HEK293 (cell line): ENCODE results near the gene ACSS2.

Source experiments
- CTCF ChIA-PET: fragments of 350-600 bp; formaldehyde crosslinking; extraction: SDS; loops from one replicate; lab custom pipeline; 2021; ENCODE audit warnings: antibody characterized with exemption; lab: Yijun Ruan, JAX
- POLR2A ChIA-PET: fragments of 300-600 bp; formaldehyde crosslinking; extraction: SDS; loops from one replicate; lab custom pipeline; 2020; ENCODE audit warnings: antibody characterized with exemption, inconsistent platforms; lab: Yijun Ruan, JAX
- H3K27ac ChIP-seq: fragments of 200-500 bp; sonication (Bioruptor generic); 2 replicates; pipeline ENCODE4 v1.5.1; 2014; ENCODE audit warnings: low read depth, low read length, control low read depth, inconsistent platforms; ENCODE audit errors: extremely low read depth
- H3K36me3 ChIP-seq, 2 experiments: fragments of 200-500 bp in 1 of 2; sonication (Bioruptor generic) in 1 of 2; 1 replicate in 1 of 2; 2 replicates in 1 of 2; pipeline ENCODE4 v1.5.1; 2014 to 2017; ENCODE audit warnings: inconsistent platforms in 2 of 2, low read length in 2 of 2; ENCODE audit not compliant: control insufficient read depth in 2 of 2, insufficient read depth in 1 of 2
- H3K4me1 ChIP-seq: fragments of 200-500 bp; sonication (Bioruptor generic); 2 replicates; pipeline ENCODE4 v1.5.1; 2014; ENCODE audit warnings: mild to moderate bottlenecking, low read length, inconsistent platforms; ENCODE audit not compliant: control insufficient read depth, insufficient read depth
- H3K4me3 ChIP-seq: 2 replicates; pipeline ENCODE4 v1.5.1; 2011; ENCODE audit warnings: low read depth, mild to moderate bottlenecking, control low read depth, low read length, moderate library complexity
- H3K9me3 ChIP-seq: fragments of 200-500 bp; sonication (Bioruptor generic); 2 replicates; pipeline ENCODE4 v1.5.1; 2014; ENCODE audit warnings: low read depth, low read length, inconsistent platforms; ENCODE audit not compliant: control insufficient read depth, insufficient read depth
- BCL11A ChIP-seq: fragments of 450-650 bp; formaldehyde crosslinking; IDR thresholded peaks from 2 replicates; pipeline ENCODE4 v1.5.1; 2016; ENCODE audit warnings: low read depth, missing biosample characterization, missing genetic modification characterization
- GFI1B ChIP-seq: fragments of 450-650 bp; formaldehyde crosslinking; IDR thresholded peaks from 2 replicates; pipeline ENCODE4 v1.5.1; 2016; ENCODE audit warnings: missing biosample characterization, missing genetic modification characterization
- HOXA7 ChIP-seq: sonication (generic); formaldehyde crosslinking; IDR thresholded peaks from 2 replicates; pipeline ENCODE4 v1.8.1; 2022; ENCODE audit warnings: missing genetic modification reagents, borderline replicate concordance
- KLF1 ChIP-seq: fragments of 450-650 bp; formaldehyde crosslinking; IDR thresholded peaks from 2 replicates; pipeline ENCODE4 v1.5.1; 2016; ENCODE audit warnings: missing biosample characterization, missing genetic modification characterization
- KLF10 ChIP-seq: fragments of 450-650 bp; IDR thresholded peaks from 2 replicates; pipeline ENCODE4 v1.5.1; 2018; ENCODE audit warnings: missing biosample characterization, mild to moderate bottlenecking, missing genetic modification characterization
- OVOL3 ChIP-seq: fragments of 450-650 bp; formaldehyde crosslinking; IDR thresholded peaks from 2 replicates; pipeline ENCODE4 v1.5.1; 2016; ENCODE audit warnings: missing biosample characterization, missing genetic modification characterization
- SP2 ChIP-seq: fragments of 450-650 bp; formaldehyde crosslinking; IDR thresholded peaks from 2 replicates; pipeline ENCODE4 v1.5.1; 2016; ENCODE audit warnings: missing biosample characterization, missing genetic modification characterization
- SP3 ChIP-seq: fragments of 450-650 bp; formaldehyde crosslinking; IDR thresholded peaks from 2 replicates; pipeline ENCODE4 v1.5.1; 2016; ENCODE audit warnings: missing biosample characterization, missing genetic modification characterization
- ZBTB10 ChIP-seq: fragments of 450-650 bp; formaldehyde crosslinking; IDR thresholded peaks from 2 replicates; pipeline ENCODE4 v1.5.1; 2016; ENCODE audit warnings: missing biosample characterization, missing genetic modification characterization
- ZBTB20 ChIP-seq: fragments of 450-650 bp; formaldehyde crosslinking; IDR thresholded peaks from 2 replicates; pipeline ENCODE4 v1.5.1; 2016; ENCODE audit warnings: missing biosample characterization, missing genetic modification characterization
- ZFP3 ChIP-seq: fragments of 450-650 bp; formaldehyde crosslinking; IDR thresholded peaks from 2 replicates; pipeline ENCODE4 v1.5.1; 2016; ENCODE audit warnings: low read depth, missing biosample characterization, missing genetic modification characterization
- ZNF248 ChIP-seq: fragments of 450-650 bp; formaldehyde crosslinking; IDR thresholded peaks from 2 replicates; pipeline ENCODE4 v1.5.1; 2017; ENCODE audit warnings: missing biosample characterization, missing genetic modification characterization
- ZNF302 ChIP-seq: fragments of 450-650 bp; formaldehyde crosslinking; IDR thresholded peaks from 2 replicates; pipeline ENCODE4 v1.5.1; 2016; ENCODE audit warnings: missing biosample characterization, missing genetic modification characterization, low read depth
- ZNF473 ChIP-seq: fragments of 450-650 bp; formaldehyde crosslinking; IDR thresholded peaks from 2 replicates; pipeline ENCODE4 v1.5.1; 2017; ENCODE audit warnings: missing biosample characterization, missing genetic modification characterization
- ZNF510 ChIP-seq: fragments of 450-650 bp; formaldehyde crosslinking; IDR thresholded peaks from 2 replicates; pipeline ENCODE4 v1.5.1; 2018; ENCODE audit warnings: mild to moderate bottlenecking, missing genetic modification characterization, missing biosample characterization; ENCODE audit not compliant: insufficient replicate concordance
- ZNF521 ChIP-seq: fragments of 450-650 bp; formaldehyde crosslinking; IDR thresholded peaks from 2 replicates; pipeline ENCODE4 v1.5.1; 2017; ENCODE audit warnings: missing biosample characterization, mild to moderate bottlenecking, missing genetic modification characterization
- ZNF660 ChIP-seq: fragments of 450-650 bp; IDR thresholded peaks from 2 replicates; pipeline ENCODE4 v1.5.1; 2018; ENCODE audit warnings: missing biosample characterization, mild to moderate bottlenecking, missing genetic modification characterization
- ZNF664 ChIP-seq: fragments of 450-650 bp; formaldehyde crosslinking; IDR thresholded peaks from 2 replicates; pipeline ENCODE4 v1.5.1; 2016; ENCODE audit warnings: missing biosample characterization, missing genetic modification characterization
- ZNF768 ChIP-seq: fragments of 450-650 bp; formaldehyde crosslinking; IDR thresholded peaks from 2 replicates; pipeline ENCODE4 v1.5.1; 2018; ENCODE audit warnings: missing biosample characterization, mild to moderate bottlenecking, missing genetic modification characterization
- ZNF785 ChIP-seq: fragments of 450-650 bp; formaldehyde crosslinking; IDR thresholded peaks from 2 replicates; pipeline ENCODE4 v1.5.1; 2016; ENCODE audit warnings: missing biosample characterization, missing genetic modification characterization
- ZNF792 ChIP-seq: fragments of 450-650 bp; formaldehyde crosslinking; IDR thresholded peaks from 2 replicates; pipeline ENCODE4 v1.5.1; 2016; ENCODE audit warnings: missing biosample characterization, missing genetic modification characterization
- TF ChIP-seq, protein P1 (sequence below): fragments of 450-650 bp; formaldehyde crosslinking; IDR thresholded peaks from 2 replicates; pipeline ENCODE4 v1.5.1; 2016; ENCODE audit warnings: missing biosample characterization, missing genetic modification characterization
- TF ChIP-seq, protein P2 (sequence below): fragments of 450-650 bp; formaldehyde crosslinking; conservative IDR thresholded peaks from 2 replicates; pipeline ENCODE4 v1.5.1; 2016; ENCODE audit warnings: low read depth, missing biosample characterization, missing genetic modification characterization
- TF ChIP-seq, protein P3 (sequence below): fragments of 450-650 bp; formaldehyde crosslinking; optimal IDR thresholded peaks from 2 replicates; pipeline ENCODE3; 2016; ENCODE audit warnings: missing biosample characterization, mild to moderate bottlenecking, missing genetic modification characterization

The ACSS2 gene

DNA sequence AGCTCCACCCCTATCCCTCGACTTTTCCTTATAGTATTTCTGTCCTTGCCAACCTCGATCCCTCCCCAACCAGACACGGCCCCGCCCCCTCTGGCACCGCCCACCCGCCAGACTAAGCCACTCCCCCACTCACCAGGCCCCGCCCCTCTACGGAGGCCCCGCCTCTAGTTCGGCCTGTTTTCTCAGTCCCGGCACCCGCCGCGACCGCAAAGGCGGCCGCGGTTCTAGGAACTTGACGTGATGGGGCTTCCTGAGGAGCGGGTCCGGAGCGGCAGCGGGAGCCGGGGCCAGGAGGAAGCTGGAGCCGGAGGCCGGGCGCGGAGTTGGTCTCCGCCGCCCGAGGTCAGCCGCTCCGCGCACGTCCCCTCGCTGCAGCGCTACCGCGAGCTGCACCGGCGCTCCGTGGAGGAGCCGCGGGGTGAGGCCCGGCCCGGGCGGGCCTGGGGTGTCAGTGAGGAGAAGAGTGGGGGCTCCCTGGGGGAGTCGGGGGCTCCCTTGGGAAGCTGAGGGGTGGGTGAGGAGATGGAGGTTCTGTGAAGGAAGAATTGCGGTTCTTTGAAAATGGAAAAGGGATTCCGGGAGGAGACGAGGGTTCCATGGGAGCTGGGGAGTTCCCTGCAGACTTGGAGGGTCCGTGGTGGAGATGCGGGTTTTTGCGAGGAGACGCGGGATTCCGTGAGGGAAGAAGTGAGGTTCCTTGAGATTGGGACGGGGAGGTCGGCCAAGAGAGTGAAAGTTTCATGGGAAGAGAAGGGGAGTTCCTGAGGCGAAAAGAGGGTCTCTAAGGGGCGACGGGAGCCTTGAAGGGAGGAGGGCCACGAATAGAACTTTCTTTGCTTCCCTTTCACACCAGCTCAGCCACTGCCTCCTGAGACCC lies at the start of gene ACSS2 (continued):
- TF ChIP-seq, protein P1, sequence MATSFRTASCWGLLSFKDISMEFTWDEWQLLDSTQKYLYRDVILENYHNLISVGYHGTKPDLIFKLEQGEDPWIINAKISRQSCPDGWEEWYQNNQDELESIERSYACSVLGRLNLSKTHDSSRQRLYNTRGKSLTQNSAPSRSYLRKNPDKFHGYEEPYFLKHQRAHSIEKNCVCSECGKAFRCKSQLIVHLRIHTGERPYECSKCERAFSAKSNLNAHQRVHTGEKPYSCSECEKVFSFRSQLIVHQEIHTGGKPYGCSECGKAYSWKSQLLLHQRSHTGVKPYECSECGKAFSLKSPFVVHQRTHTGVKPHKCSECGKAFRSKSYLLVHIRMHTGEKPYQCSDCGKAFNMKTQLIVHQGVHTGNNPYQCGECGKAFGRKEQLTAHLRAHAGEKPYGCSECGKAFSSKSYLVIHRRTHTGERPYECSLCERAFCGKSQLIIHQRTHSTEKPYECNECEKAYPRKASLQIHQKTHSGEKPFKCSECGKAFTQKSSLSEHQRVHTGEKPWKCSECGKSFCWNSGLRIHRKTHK (tag by site-specific recombination) = no peak
- TF ChIP-seq ZNF785 = no peak
- no peak for TF ChIP-seq ZNF248 (tag by site-specific recombination)
- TF ChIP-seq ZBTB20 (tag by site-specific recombination) = peak; percentile 10; the same call in 1 of the 2 replicates
- no peak for TF ChIP-seq SP2
- TF ChIP-seq ZFP3 (tag by site-specific recombination) = no peak
- no peak for TF ChIP-seq ZNF792 (tag by site-specific recombination)
- TF ChIP-seq, protein P2, sequence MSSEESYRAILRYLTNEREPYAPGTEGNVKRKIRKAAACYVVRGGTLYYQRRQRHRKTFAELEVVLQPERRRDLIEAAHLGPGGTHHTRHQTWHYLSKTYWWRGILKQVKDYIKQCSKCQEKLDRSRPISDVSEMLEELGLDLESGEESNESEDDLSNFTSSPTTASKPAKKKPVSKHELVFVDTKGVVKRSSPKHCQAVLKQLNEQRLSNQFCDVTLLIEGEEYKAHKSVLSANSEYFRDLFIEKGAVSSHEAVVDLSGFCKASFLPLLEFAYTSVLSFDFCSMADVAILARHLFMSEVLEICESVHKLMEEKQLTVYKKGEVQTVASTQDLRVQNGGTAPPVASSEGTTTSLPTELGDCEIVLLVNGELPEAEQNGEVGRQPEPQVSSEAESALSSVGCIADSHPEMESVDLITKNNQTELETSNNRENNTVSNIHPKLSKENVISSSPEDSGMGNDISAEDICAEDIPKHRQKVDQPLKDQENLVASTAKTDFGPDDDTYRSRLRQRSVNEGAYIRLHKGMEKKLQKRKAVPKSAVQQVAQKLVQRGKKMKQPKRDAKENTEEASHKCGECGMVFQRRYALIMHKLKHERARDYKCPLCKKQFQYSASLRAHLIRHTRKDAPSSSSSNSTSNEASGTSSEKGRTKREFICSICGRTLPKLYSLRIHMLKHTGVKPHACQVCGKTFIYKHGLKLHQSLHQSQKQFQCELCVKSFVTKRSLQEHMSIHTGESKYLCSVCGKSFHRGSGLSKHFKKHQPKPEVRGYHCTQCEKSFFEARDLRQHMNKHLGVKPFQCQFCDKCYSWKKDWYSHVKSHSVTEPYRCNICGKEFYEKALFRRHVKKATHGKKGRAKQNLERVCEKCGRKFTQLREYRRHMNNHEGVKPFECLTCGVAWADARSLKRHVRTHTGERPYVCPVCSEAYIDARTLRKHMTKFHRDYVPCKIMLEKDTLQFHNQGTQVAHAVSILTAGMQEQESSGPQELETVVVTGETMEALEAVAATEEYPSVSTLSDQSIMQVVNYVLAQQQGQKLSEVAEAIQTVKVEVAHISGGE (tag by site-specific recombination) = peak; percentile 29; the same call in 1 of the 2 replicates
- peak; percentile 86 for TF ChIP-seq SP3 (tag by site-specific recombination)
- TF ChIP-seq HOXA7 (CRISPR knock-in tag) = no peak
- no peak for TF ChIP-seq BCL11A (tag by site-specific recombination)
- peak; percentile 53; the same call in 1 of the 2 replicates for TF ChIP-seq ZBTB10 (tag by site-specific recombination)
- TF ChIP-seq ZNF473 (tag by site-specific recombination) = no peak
- TF ChIP-seq, protein P3, sequence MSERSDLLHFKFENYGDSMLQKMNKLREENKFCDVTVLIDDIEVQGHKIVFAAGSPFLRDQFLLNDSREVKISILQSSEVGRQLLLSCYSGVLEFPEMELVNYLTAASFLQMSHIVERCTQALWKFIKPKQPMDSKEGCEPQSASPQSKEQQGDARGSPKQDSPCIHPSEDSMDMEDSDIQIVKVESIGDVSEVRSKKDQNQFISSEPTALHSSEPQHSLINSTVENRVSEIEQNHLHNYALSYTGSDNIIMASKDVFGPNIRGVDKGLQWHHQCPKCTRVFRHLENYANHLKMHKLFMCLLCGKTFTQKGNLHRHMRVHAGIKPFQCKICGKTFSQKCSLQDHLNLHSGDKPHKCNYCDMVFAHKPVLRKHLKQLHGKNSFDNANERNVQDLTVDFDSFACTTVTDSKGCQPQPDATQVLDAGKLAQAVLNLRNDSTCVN = peak; percentile 55
- TF ChIP-seq OVOL3 (tag by site-specific recombination) = no peak
- no peak for TF ChIP-seq ZNF302 (tag by site-specific recombination)
- TF ChIP-seq ZNF768 (tag by site-specific recombination) = no peak

DNA sequence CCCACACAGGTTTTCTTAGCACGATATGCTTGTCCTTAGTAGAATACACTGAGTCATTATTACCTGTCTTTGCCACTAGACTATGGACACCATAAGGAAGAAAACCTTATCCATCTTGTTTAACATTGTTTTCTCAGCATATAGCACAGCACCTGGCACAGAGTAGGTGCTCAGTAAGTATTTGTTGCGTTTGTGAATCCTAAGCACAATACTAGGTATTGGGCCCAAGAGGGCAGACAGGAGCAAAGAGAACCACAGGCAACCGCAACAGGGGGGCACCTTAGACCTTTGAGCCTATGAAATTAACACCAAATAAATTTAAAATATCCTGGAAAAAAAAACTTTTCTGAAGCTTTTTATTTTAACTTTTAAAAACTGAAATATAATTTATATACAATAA lies 47.2 kb upstream of the ACSS2 start:
- ChIA-PET POLR2A (no interaction called here), CTCF (interaction anchor here (0.7 kb wide), 1 partner anchor 807 kb away, joined by 4 read pairs; no protein-coding TSS in a partner anchor)
- Histone ChIP-seq H3K4me1 (no peaks in the 10 kb centered on the region), H3K27ac (no peak overlapping the region), H3K4me3 (no peak overlapping the region), H3K36me3 (no peaks in the 10 kb centered on the region), H3K9me3 (no peaks in the 10 kb centered on the region)
- TF ChIP-seq KLF1 (no peak), ZNF660 (tag by site-specific recombination) (no peak), KLF10 (tag by site-specific recombination) (no peak), ZNF664 (tag by site-specific recombination) (peak; percentile 77), ZNF510 (no peak), GFI1B (tag by site-specific recombination) (no peak), ZNF521 (tag by site-specific recombination) (no peak)
- TF ChIP-seq, all 188 proteins: peak for 1
